HG03558 (cell line): ENCODE measurements around the gene MACF1.
"Not testable (repeated sequence)": the region's sequence is repeated elsewhere in the genome, so short reads cannot be mapped to it uniquely, and the experiment has no call there.

Source experiments
- ATAC-seq: cut with Tn5 transposase; IDR thresholded peaks from one replicate; pipeline ENCODE4 v1.9.1; 2021; ENCODE audit warnings: moderate number of reproducible peaks; ENCODE audit not compliant: unreplicated experiment; ENCODE audit errors: extremely low read depth

MACF1 gene

DNA sequence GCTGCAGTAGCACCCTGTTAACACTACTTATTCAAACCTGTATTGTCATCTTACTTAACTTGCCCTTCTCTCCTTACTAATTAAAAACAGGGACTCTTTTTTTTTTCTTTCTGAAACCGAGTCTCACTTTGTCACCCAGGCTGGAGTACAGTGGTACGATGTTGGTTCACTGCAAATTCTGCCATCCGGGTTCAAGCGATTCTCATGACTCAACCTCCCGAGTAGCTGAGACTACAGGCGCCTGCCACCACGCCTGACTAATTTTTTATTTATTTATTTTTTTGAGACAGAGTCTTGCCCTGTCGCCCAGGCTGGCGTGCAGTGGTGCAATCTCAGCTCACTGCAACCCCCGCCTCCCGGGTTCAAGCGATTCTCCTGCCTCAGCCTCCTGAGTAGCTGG, 3.9 kb downstream of the MACF1 start:
- ATAC-seq, result not testable (repeated sequence)

DNA sequence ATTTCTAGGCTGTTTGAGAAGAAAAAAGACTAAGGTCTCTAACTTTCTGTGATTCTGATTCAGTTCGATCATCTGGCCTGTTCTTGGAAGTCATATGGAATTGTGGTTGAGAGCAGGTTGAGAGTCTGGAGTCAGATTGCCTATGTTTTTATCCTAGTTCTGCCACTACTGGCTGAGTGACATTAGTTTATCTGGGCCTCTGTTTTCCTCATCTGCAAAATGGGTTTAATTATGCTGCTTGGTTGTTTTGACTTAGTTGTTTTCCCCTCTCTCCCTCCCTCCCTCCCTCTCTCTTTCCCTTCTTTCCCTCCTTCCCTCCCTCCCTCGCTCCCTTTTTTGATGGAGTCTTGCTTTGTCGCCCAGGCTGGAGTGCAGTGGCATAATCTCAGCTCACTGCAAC, 6.2 kb downstream of the MACF1 start:
- no peak for ATAC-seq

DNA sequence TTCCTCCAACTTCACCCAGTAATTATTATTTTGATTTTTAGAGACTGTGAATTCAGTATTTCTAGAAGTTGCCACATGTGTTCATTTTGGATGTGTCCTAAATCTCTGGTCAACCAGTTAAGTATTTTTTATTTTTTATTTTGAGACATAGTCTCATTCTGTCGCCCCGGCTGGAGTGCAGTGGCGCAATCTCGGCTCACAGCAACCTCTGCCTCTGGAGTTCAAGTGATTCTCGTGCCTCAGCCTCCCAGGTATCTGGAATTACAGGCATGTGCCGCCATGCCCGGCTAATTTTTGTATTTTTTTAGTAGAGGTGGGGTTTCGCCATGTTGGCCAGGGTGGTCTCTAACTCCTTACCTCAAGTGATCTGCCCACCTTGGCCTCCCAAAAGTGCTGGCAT, 8.0 kb downstream of the MACF1 start:
- no peak for ATAC-seq

DNA sequence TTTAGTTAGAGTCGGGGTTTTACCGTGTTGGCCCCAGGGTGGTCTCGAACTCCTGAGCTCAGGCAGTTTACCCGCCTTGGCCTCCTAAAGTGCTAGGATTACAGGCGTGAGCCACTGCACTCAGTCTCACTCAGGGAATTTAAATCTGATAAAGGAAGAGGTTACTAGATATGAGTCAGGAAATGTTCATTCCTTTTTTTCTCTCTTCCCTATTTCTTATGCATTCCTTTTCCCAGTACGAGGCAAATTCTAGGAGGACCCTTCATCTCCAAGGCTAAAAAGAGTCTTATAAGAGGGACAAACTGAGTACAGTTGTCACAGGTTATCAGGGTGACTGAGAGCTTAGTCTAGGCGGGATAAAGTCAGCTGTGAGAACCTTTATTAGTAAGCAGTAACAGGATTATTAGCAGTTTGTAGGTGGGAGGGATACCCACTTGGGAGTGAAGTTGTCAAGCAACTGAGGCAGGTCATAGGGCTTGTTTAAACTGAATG, 9.1 kb downstream of the MACF1 start:
- ATAC-seq, result no peak

DNA sequence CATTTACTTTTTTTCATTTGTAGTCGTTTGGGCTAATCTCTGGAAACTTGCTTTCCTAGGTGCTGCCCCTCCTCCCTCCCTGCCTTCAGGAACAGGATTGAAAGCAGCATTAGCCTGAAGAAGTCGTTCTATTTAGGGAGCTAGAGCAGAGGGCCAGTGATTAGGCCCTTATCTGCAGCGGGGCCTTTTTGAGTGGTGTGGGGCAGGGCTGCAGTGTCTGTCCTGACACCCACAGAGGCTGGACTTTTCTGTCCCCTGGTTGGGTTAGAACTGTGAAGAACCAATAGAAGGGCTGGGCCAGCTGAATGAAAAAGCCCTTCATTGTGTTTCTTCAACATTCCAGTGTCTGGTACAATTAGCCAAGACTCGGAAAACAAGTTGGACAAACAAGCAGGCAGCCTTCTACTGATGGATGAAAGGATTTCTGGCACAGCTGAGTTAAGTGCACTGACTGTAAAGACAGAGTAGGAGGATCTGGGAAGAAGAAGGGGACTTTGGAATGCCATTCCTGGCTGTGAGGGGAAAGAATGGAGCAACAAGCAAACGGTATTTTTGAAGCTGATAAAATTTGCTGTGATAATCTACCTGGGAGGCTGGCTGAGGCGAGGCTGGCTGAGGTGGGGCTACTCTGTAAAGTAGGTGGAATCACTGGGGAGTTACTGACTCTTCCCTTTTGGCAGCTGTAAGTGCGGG, 9.7 kb downstream of the MACF1 start:
- ATAC-seq, result no peak

DNA sequence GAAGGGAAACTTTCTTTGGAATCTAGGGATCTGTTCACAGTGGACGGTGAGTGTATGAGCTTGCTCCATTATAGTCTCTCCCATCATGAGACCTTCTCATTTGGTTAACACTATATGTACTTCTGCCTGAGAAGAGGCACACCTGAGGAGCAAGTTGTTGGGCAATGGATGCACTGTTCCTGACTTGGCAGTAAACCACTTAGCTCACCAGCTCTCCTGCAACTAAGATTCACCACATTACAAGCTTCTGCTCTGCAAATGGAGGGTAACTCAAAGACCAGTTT, 10.2 kb downstream of the MACF1 start:
- no peak for ATAC-seq

DNA sequence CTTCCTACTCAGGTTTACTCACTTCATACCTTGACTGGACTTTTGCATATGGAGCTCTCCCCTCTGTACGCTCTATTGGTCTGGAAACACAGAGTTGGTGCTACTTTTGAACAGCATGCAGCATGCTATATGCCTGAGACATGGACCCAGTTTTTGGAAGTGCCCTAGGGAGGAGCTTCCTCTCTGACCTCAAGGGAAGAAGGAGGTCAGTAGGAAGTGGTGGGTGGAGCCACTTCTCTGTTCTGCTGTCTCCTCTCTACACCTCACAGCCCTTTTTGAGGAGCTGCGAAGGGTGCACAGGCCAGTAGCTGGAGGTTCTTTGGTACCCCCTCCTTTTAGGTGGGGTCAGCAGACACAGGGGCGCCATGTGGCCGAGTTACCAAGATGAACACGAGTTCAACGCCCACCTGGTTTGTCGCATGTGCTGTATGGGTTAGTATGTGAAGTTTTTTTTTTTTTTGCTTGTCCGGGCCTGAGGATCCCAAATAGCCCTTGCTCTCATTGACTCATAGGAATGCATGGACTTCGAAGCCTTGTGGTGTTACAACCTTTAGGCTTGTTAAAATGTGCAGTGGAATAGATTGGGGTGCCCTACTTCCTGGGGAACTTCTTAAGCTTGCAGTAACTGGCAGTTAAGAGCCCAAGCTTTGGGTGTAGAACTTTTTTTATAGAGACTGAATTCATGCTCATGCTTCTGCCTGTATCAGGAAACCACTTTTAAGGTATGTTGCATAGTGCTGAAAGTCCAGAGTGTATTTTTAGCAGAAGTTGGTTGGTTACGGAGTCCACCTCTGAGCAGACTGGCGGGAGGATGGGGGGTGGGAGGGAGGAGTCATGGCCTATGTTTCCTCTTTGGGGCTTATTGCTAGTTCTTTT, 10.7 kb downstream of the MACF1 start:
- no peak for ATAC-seq

DNA sequence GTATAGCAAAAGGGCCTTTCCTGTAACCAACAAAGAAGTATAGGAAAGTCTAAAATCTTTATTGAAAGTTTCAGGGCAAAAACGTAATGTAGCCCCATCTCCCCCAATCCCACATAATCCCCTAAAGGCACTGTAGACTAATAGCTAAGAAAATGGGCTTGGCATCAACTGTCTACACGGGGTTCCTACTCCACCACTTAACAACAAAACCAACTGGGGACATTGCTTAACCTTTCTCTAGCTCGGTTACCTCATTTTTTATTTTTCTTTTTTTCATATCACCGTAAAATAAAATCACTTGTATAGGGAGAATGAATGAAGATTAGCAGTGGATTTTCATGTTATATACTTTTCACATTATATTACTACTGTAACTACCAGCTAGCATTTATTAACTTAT, 12.3 kb downstream of the MACF1 start:
- no peak for ATAC-seq

GRCh38 chr1:39220891-39221870, 16.7 kb downstream of the MACF1 start:
- ATAC-seq, result no peak

DNA sequence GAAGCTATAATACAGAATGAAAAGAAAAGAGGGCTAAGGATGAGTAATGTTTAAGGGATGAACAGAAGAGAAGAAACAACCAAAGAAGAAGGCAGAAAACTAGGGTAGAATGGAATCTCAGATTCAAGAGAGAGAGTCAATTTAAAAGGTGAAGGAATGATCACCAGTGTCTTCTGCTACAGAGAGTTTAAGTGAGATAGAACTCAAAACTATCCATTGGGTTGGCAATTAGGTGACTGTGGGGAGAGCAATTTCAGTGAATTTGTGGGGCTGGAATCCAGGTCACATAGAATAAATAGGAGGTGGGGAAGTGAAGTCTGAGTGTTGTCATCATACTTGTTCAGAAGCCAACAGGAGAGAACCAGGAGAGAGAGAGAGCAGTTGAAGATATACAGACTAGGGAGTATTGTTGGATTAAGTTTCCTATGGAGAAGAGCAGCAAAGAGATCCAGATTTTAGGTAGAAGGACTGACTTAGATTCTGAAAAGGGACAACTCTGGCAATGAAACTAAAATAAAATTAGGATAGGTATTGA, 19.9 kb downstream of the MACF1 start:
- ATAC-seq, result no peak

GRCh38 chr1:39226836-39227235, 22.3 kb downstream of the MACF1 start:
- no peak for ATAC-seq

DNA sequence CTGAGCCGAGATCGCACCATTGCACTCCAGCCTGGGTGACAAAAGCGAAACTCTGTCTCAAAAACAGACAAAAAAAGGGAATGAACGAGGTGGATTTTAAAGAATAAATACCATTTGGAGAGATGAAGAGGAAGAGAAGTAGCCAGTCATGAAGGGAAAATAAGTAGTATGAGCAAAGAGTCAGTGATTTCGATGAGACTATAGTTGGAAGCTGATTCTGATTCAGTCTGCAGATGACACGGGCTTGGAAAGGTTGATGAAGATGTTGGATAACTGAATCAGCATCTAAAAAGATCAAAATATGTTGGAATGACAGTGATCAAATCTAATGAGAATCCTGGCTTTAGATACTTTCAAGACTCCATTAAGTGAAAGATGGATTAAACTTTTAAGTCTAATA, 23.8 kb downstream of the MACF1 start:
- no peak for ATAC-seq

GRCh38 chr1:39229504-39229903, 25.0 kb downstream of the MACF1 start:
- no peak for ATAC-seq

DNA sequence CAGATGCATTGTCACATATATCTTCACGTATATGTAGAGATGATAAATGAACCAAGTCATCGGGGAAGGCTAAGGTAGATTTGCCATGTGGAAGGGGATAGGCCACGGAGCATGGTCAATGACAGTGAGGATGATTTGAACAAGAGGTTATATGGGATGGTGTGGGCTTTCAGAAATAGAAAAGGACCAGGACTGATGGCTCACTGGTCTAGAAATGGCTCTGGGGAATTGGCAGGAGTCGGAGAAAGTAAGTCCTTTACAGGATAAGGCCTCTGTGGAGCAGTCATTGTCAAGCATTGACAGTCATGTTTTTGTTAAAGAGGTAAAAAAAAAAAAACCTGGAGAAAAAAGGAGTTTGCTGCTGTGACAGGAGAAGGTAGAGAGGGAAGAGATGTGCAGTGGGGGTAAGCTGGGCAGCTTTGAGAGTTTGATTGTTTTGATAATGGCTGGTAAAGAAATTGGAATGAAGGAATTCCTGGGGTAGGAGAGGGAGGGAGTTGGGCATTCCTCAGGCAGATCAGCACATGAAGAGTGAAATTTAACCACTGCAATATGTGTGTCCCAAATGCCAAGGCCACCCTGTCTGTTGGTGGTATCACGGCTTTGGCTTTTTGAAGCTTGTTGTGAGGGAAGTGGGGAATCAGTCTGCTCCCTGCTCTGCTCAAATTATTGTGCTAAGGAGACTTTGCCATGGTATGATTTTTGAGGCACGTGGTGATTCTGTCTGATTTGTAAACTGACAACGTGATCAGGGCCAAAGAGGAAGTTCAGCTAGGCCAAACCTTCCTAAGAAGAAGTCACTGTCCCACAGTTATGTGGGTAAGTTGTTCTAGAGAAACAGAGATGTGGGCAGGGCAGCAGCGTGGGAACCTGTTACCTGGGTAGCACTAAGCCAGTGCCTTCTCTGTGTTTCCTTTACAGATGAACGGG, 26.0 kb downstream of the MACF1 start:
- no peak for ATAC-seq

GRCh38 chr1:39236971-39237370, 32.5 kb downstream of the MACF1 start:
- ATAC-seq, result no peak

- ATAC-seq, result no peak
These were observed 34.0 kb downstream of the MACF1 start for GRCh38 chr1:39238476-39238875.

DNA sequence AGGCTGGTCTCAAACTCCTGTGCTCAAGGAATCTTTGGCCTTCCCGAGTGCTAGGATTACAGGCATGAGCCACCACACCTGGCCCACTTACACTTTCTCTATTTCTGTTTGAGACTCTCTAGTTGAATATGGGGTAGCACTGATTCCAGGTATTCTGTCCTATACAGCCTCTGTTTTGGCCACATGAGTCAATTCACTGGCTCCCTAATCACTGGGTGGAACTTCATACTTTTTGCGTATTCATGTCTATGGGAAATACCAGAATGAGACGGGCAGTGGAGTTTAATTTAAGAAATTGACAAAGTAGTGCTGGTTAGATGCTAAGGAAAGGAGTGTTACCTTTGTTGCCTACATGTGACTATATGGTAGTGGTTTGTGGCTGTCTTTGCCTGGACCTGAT, 35.5 kb downstream of the MACF1 start:
- no peak for ATAC-seq

- no peak for ATAC-seq
These were observed 38.8 kb downstream of the MACF1 start for GRCh38 chr1:39243302-39243701.

- ATAC-seq, result no peak
These were observed 46.2 kb downstream of the MACF1 start for GRCh38 chr1:39250460-39251240.
